Activated CD4-positive, alpha-beta T cell treated with anti-CD3 and anti-CD28 coated beads for 36 hours (primary cell): ENCODE measurements around the gene SERPINA5. TPM values are rescaled to one million over a fixed set of nuclear protein-coding genes. Genes with fewer than 3 reads are reported as not detected.
"Not testable (repeated sequence)": the region's sequence is repeated elsewhere in the genome, so short reads cannot be mapped to it uniquely, and the experiment has no call there.

ENCODE experiments used
- ATAC-seq: fragments of 200-7000 bp; cut with Tn5 transposase; one replicate; pipeline ENCODE4 v1.10.0; 2021; ENCODE audit warnings: mild to moderate bottlenecking, moderate library complexity
- CTCF ChIA-PET: fragments of 350-600 bp; sonication (Branson Sonifier 250); formaldehyde crosslinking; loops from one replicate; lab custom pipeline; 2021; ENCODE audit warnings: antibody characterized with exemption; lab: Charles Lee
- POLR2A ChIA-PET: fragments of 350-600 bp; sonication (Branson Sonifier 250); formaldehyde crosslinking; loops from one replicate; lab custom pipeline; 2021; ENCODE audit warnings: antibody characterized with exemption, inconsistent platforms; lab: Charles Lee
- DNase-seq: peaks from one replicate; pipeline ENCODE4 v3.0.0-alpha.2; 2020
- H3K27ac Mint-ChIP-seq: one replicate; pipeline ENCODE4 v1.8.0; 2021; ENCODE audit warnings: mixed read lengths
- H3K27me3 Mint-ChIP-seq: one replicate; pipeline ENCODE4 v1.8.0; 2021; ENCODE audit warnings: mixed read lengths
- H3K36me3 Mint-ChIP-seq: one replicate; pipeline ENCODE4 v1.8.0; 2021; ENCODE audit warnings: low read depth, mixed read lengths
- H3K4me1 Mint-ChIP-seq: one replicate; pipeline ENCODE4 v1.8.0; 2021; ENCODE audit warnings: mixed read lengths
- H3K4me3 Mint-ChIP-seq: one replicate; pipeline ENCODE4 v1.8.0; 2021; ENCODE audit warnings: mild to moderate bottlenecking, moderate library complexity, mixed read lengths
- H3K9me3 Mint-ChIP-seq: one replicate; pipeline ENCODE4 v1.8.0; 2021; ENCODE audit warnings: low read depth, mixed read lengths
- intact Hi-C, 2 experiments: fragments of 100-400 bp; cut with DNase I in 1 of 2; cut with micrococcal nuclease in 1 of 2; formaldehyde crosslinking; loops; one replicate each; pipeline versions ENCODE4 v1.14.2 to v1.15.1; 2022 to 2024; cut with DNase I, micrococcal nuclease
- total RNA-seq, 2 experiments: library from RNA; stranded (reverse); gene quantifications; one replicate each; pipeline ENCODE4 v1.2.3, GENCODE V29; 2021

The SERPINA5 gene
- total RNA-seq, 2 experiments from 2014 or later, result not detected

GRCh38 chr14:94569381-94570001, 11.7 kb upstream of the SERPINA5 start:
- CTCF ChIA-PET, result no interaction called here
- H3K36me3 Mint-ChIP-seq, result no peaks in the 10 kb centered on the region
- H3K27me3 Mint-ChIP-seq, result no peaks in the 10 kb centered on the region
- H3K27ac Mint-ChIP-seq, result no peak overlapping the region
- intact Hi-C loops, result no loop called here
- DNase-seq (no peak), ATAC-seq (no peak)
- POLR2A ChIA-PET, result interaction anchor here (0.6 kb wide), 1 partner anchor 12 kb away, joined by 4 read pairs; no protein-coding TSS in a partner anchor
- H3K4me1 Mint-ChIP-seq, result no peaks in the 10 kb centered on the region
- no peaks in the 10 kb centered on the region for H3K9me3 Mint-ChIP-seq
- no peak overlapping the region for H3K4me3 Mint-ChIP-seq

GRCh38 chr14:94570002-94570400, 11.2 kb upstream of the SERPINA5 start:
- DNase-seq (no peak), ATAC-seq (no peak)
- no peaks in the 10 kb centered on the region for H3K27me3 Mint-ChIP-seq
- intact Hi-C loops, result no loop called here
- no peak overlapping the region for H3K4me3 Mint-ChIP-seq
- H3K36me3 Mint-ChIP-seq, result no peaks in the 10 kb centered on the region
- CTCF ChIA-PET, result no interaction called here
- POLR2A ChIA-PET, result no interaction called here
- no peaks in the 10 kb centered on the region for H3K4me1 Mint-ChIP-seq
- no peaks in the 10 kb centered on the region for H3K9me3 Mint-ChIP-seq
- no peak overlapping the region for H3K27ac Mint-ChIP-seq

GRCh38 chr14:94570440-94570839, 10.8 kb upstream of the SERPINA5 start:
- intact Hi-C loops, result no loop called here
- no peak overlapping the region for H3K4me3 Mint-ChIP-seq
- ChIA-PET POLR2A (no interaction called here), CTCF (interaction anchor here (0.7 kb wide), 1 partner anchor 83 kb away, joined by 4 read pairs; no protein-coding TSS in a partner anchor)
- no peak for ATAC-seq
- H3K4me1 Mint-ChIP-seq, result no peaks in the 10 kb centered on the region
- no peaks in the 10 kb centered on the region for H3K9me3 Mint-ChIP-seq
- H3K27me3 Mint-ChIP-seq, result no peaks in the 10 kb centered on the region
- DNase-seq, result no peak
- H3K36me3 Mint-ChIP-seq, result no peaks in the 10 kb centered on the region
- H3K27ac Mint-ChIP-seq, result no peak overlapping the region

GRCh38 chr14:94571395-94571794, 9.8 kb upstream of the SERPINA5 start:
- Mint-ChIP-seq H3K27ac (no peak overlapping the region), H3K4me1 (no peaks in the 10 kb centered on the region), H3K4me3 (no peak overlapping the region), H3K27me3 (no peaks in the 10 kb centered on the region), H3K9me3 (no peaks in the 10 kb centered on the region), H3K36me3 (no peaks in the 10 kb centered on the region)
- POLR2A ChIA-PET, result no interaction called here
- intact Hi-C loops, result no loop called here
- CTCF ChIA-PET, result no interaction called here
- ATAC-seq (no peak), DNase-seq (no peak)

GRCh38 chr14:94571950-94572349, 9.3 kb upstream of the SERPINA5 start:
- Mint-ChIP-seq H3K27me3 (no peaks in the 10 kb centered on the region), H3K4me3 (no peak overlapping the region), H3K9me3 (no peaks in the 10 kb centered on the region), H3K36me3 (no peaks in the 10 kb centered on the region), H3K27ac (no peak overlapping the region), H3K4me1 (no peaks in the 10 kb centered on the region)
- ChIA-PET CTCF (no interaction called here), POLR2A (no interaction called here)
- intact Hi-C loops, result no loop called here
- no peak for ATAC-seq
- no peak for DNase-seq

GRCh38 chr14:94572637-94573303, 8.5 kb upstream of the SERPINA5 start:
- Mint-ChIP-seq H3K27me3 (no peaks in the 10 kb centered on the region), H3K9me3 (no peaks in the 10 kb centered on the region), H3K4me3 (no peak overlapping the region), H3K27ac (no peak overlapping the region), H3K4me1 (no peaks in the 10 kb centered on the region), H3K36me3 (no peaks in the 10 kb centered on the region)
- CTCF ChIA-PET, result interaction anchor here (0.8 kb wide), 1 partner anchor 11 kb away, joined by 3 read pairs; no protein-coding TSS in a partner anchor
- no peak for DNase-seq
- intact Hi-C loops, result no loop called here
- POLR2A ChIA-PET, result no interaction called here
- ATAC-seq, result no peak

GRCh38 chr14:94573475-94574277, 7.5 kb upstream of the SERPINA5 start:
- DNase-seq (no peak), ATAC-seq (no peak)
- Mint-ChIP-seq H3K4me3 (no peak overlapping the region), H3K36me3 (no peaks in the 10 kb centered on the region), H3K9me3 (no peaks in the 10 kb centered on the region), H3K4me1 (no peaks in the 10 kb centered on the region), H3K27ac (no peak overlapping the region), H3K27me3 (no peaks in the 10 kb centered on the region)
- CTCF ChIA-PET, result interaction anchor here (0.8 kb wide), 1 partner anchor 28 kb away, joined by 3 read pairs; no protein-coding TSS in a partner anchor
- POLR2A ChIA-PET, result no interaction called here
- intact Hi-C loops, result no loop called here

- Mint-ChIP-seq H3K9me3 (no peaks in the 10 kb centered on the region), H3K4me3 (no peak overlapping the region), H3K27ac (no peak overlapping the region), H3K4me1 (no peaks in the 10 kb centered on the region), H3K27me3 (peaks cover under 1% of the 10 kb centered on the region), H3K36me3 (no peaks in the 10 kb centered on the region)
- ChIA-PET CTCF (interaction anchor here (0.8 kb wide), 1 partner anchor 28 kb away, joined by 3 read pairs; no protein-coding TSS in a partner anchor), POLR2A (no interaction called here)
- no peak for ATAC-seq
- intact Hi-C loops, result no loop called here
- no peak for DNase-seq
These were observed 6.9 kb upstream of the SERPINA5 start for GRCh38 chr14:94574336-94574735.

GRCh38 chr14:94575730-94576585, 5.3 kb upstream of the SERPINA5 start:
- Mint-ChIP-seq H3K4me1 (no peaks in the 10 kb centered on the region), H3K27me3 (peaks cover 9% of the 10 kb centered on the region), H3K9me3 (no peaks in the 10 kb centered on the region), H3K4me3 (no peak overlapping the region), H3K36me3 (no peaks in the 10 kb centered on the region), H3K27ac (no peak overlapping the region)
- POLR2A ChIA-PET, result no interaction called here
- DNase-seq (no peak), ATAC-seq (no peak)
- CTCF ChIA-PET, result no interaction called here
- intact Hi-C loops, result no loop called here

GRCh38 chr14:94577472-94577871, 3.8 kb upstream of the SERPINA5 start:
- H3K27ac Mint-ChIP-seq, H3K36me3 Mint-ChIP-seq, ATAC-seq, intact Hi-C loops, H3K4me3 Mint-ChIP-seq, H3K27me3 Mint-ChIP-seq, DNase-seq, CTCF ChIA-PET, H3K4me1 Mint-ChIP-seq, H3K9me3 Mint-ChIP-seq, POLR2A ChIA-PET: not testable (repeated sequence)

- no peak overlapping the region for H3K27ac Mint-ChIP-seq
- H3K27me3 Mint-ChIP-seq, result peaks cover 12% of the 10 kb centered on the region
- ChIA-PET CTCF (no interaction called here), POLR2A (no interaction called here)
- intact Hi-C loops, result no loop called here
- H3K9me3 Mint-ChIP-seq, result no peaks in the 10 kb centered on the region
- no peak overlapping the region for H3K4me3 Mint-ChIP-seq
- ATAC-seq (no peak), DNase-seq (no peak)
- H3K4me1 Mint-ChIP-seq, result no peaks in the 10 kb centered on the region
- no peaks in the 10 kb centered on the region for H3K36me3 Mint-ChIP-seq
These were observed 2.5 kb upstream of the SERPINA5 start for GRCh38 chr14:94578712-94579111.
